Naive B cell (primary cell): ENCODE measurements around the gene GSX1. TPM values are rescaled to one million over a fixed set of nuclear protein-coding genes. Genes with fewer than 3 reads are reported as not detected.

Source experiments
- ATAC-seq, 2 donors: fragments of 150-1000 bp; cut with Tn5 transposase; 2 replicates each; pipeline ENCODE4 v1.10.0; 2021; ENCODE audit warnings: low read depth in 2 of 2, mild to moderate bottlenecking in 2 of 2, moderate library complexity in 2 of 2
- DNase-seq: peaks from one replicate; pipeline ENCODE4 v3.0.0; 2022
- H3K27ac Mint-ChIP-seq, 6 donors: one replicate each; pipeline ENCODE4 v1.8.0; 2020 to 2022; ENCODE audit warnings: mild to moderate bottlenecking in 6 of 6, mixed read lengths in 6 of 6, moderate library complexity in 5 of 6, inconsistent platforms in 2 of 6
- H3K27me3 Mint-ChIP-seq, 3 donors: one replicate each; pipeline ENCODE4 v1.8.0; 2021 to 2022; ENCODE audit warnings: mixed read lengths in 3 of 3, mild to moderate bottlenecking in 1 of 3
- H3K36me3 Mint-ChIP-seq, 2 donors: one replicate each; pipeline ENCODE4 v1.8.0; 2020 to 2022; ENCODE audit warnings: mixed read lengths in 2 of 2, inconsistent platforms in 1 of 2, mild to moderate bottlenecking in 1 of 2
- H3K4me1 Mint-ChIP-seq, 3 donors: one replicate each; pipeline ENCODE4 v1.8.0; 2020 to 2022; ENCODE audit warnings: mixed read lengths in 3 of 3, inconsistent platforms in 1 of 3, mild to moderate bottlenecking in 1 of 3, moderate library complexity in 1 of 3
- H3K4me3 Mint-ChIP-seq, 8 donors: one replicate each; pipeline ENCODE4 v1.8.0; 2020 to 2022; ENCODE audit warnings: mild to moderate bottlenecking in 8 of 8, mixed read lengths in 8 of 8, moderate library complexity in 8 of 8, inconsistent platforms in 2 of 8
- H3K9me3 Mint-ChIP-seq, 7 donors: one replicate each; pipeline ENCODE4 v1.8.0; 2020 to 2022; ENCODE audit warnings: mixed read lengths in 7 of 7, mild to moderate bottlenecking in 5 of 7, inconsistent platforms in 2 of 7, moderate library complexity in 1 of 7
- polyA plus RNA-seq, 6 donors: library from polyadenylated mRNA; unstranded; fragments of 300-500 nt; fragmentation: Illumina TruSeq; gene quantifications; one replicate each; pipeline ENCODE4 v1.2.3, GENCODE V29; 2021; ENCODE audit warnings: low read depth in 6 of 6

The GSX1 gene
- polyA plus RNA-seq, 6 donors from 2014 or later, result not detected

DNA sequence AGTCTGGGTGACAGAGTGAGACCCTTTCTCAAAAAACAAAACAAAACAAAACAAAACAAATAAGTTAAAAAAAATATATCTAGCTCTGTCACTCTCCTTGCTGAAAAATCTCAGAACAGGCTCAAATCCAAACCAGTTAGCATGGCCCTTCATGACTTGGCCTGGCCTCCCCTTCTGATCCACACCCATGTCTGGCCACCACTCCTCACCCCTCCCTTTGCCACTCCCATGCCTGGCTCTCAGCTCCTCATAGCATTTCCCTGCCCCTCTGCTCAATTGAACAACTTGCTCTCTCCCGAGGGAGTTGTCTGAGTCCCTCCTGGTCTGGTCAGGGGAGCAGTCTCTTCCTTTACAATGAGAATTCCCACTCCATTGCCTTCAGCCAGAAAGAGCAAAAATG is 4.0 kb upstream of the GSX1 start:
- ATAC-seq, result no peak
- H3K27ac Mint-ChIP-seq, result peak overlapping the region in 1 of 6 donors; percentile 3
- H3K36me3 Mint-ChIP-seq, result peaks cover 0 to 43% of the 10 kb centered on the region in 2 donors
- peaks cover 30 to 39% (median 34%) of the 10 kb centered on the region in 3 donors for H3K4me1 Mint-ChIP-seq
- peak overlapping the region in 1 of 8 donors; percentile 59 for H3K4me3 Mint-ChIP-seq
- H3K27me3 Mint-ChIP-seq, result peaks cover 61 to 85% (median 83%) of the 10 kb centered on the region in 3 donors
- peaks cover 2 to 28% (median 12%) of the 10 kb centered on the region in 7 donors for H3K9me3 Mint-ChIP-seq
- no peak for DNase-seq

DNA sequence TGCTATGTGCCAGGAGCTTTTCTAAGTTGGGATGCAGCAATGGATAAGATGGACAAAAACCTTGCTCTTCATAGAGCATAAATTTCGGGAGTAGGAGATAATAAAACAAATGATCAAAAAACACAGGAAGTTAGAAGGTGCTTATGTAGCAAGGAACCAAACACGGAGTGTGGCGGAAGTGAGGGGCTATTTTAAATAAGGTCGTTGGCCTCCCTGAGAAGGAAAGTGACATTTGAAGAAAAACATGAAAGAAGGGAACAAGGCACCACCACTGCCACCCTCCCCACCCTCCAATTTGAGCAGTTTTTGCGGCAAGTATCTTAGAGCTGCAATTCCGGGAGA is 3.2 kb upstream of the GSX1 start:
- no peak for DNase-seq
- peaks cover 36 to 44% (median 37%) of the 10 kb centered on the region in 3 donors for H3K4me1 Mint-ChIP-seq
- H3K4me3 Mint-ChIP-seq, result peak overlapping the region; percentile 69 to 89 (median 84)
- H3K9me3 Mint-ChIP-seq, result peaks cover 2 to 28% (median 12%) of the 10 kb centered on the region in 7 donors
- peak in 1 of 2 donors; percentile 21 for ATAC-seq
- peaks cover 61 to 87% (median 86%) of the 10 kb centered on the region in 3 donors for H3K27me3 Mint-ChIP-seq
- peaks cover 0 to 43% of the 10 kb centered on the region in 2 donors for H3K36me3 Mint-ChIP-seq
- H3K27ac Mint-ChIP-seq, result peak overlapping the region in 2 of 6 donors; percentile 2 to 27

DNA sequence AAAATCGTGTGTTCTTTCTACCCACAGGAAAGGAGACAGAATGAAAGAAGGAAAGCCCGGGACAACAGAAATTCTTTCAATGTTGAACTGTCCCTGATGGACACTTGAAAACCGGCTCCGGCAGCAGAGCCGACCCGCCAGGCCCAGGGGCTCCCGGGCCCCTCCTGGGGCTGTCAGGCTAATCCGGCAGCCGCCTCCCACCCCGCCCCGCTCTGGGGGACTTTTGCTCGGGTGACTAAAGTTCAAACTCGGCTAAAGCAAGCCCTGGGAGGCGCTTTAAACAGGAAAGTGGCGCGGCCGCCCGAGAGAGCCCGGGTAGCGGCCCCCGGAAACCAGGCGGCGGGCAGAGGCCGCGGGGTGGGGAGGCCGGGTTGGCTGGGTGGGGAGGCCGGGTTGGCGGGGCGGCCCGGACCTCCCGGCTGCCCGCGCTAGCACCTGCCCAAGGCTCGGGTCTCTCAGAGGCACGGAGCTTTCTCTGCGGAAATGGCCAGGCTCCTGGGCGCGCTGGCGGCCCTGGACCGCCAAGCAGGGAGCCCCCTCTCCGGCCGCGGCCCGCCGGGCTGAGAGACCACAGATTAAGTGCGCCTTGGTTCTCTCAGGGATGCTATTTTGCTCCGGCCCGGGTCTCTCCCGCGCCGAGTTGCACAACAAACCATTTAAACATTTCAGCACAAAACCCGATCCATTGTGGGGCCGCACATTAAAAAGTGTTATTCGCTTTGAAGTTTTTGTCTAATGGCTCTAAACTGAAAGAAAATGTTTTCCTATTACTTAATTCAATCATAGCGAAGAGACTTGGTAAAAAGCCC is 2.6 kb upstream of the GSX1 start:
- Mint-ChIP-seq H3K27ac (peak overlapping the region in 2 of 6 donors; percentile 46 to 63), H3K36me3 (peaks cover 0 to 43% of the 10 kb centered on the region in 2 donors), H3K4me1 (peaks cover 39 to 49% (median 41%) of the 10 kb centered on the region in 3 donors), H3K27me3 (peaks cover 64 to 89% (median 88%) of the 10 kb centered on the region in 3 donors), H3K4me3 (peak overlapping the region; percentile 69 to 89 (median 84)), H3K9me3 (peaks cover 4 to 24% (median 11%) of the 10 kb centered on the region in 7 donors)
- DNase-seq (no peak), ATAC-seq (peak; percentile 46 to 49)

DNA sequence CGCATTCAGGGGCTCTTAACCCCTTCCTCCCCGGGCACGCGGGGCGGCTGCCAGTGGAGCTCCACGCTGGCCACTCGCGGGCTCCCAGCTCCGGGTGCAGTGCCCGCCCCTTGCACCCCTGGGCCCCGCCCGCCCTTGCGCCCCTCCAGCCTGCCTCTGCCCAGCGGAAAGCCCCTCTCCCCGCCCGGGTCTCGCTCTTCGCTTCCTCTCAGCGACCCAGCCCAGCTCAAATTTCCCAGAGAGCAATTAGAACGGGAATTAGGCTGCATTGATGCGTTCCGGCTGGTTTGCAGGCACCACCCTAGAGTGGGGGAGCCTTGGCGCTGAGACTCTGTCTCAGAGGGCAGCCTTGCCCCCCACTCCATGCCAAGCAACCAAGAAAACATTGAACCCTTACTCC is 1.8 kb upstream of the GSX1 start:
- H3K36me3 Mint-ChIP-seq, result peaks cover 0 to 43% of the 10 kb centered on the region in 2 donors
- H3K27ac Mint-ChIP-seq, result peak overlapping the region in 1 of 6 donors; percentile 87
- peaks cover 64 to 89% (median 87%) of the 10 kb centered on the region in 3 donors for H3K27me3 Mint-ChIP-seq
- peaks cover 39 to 49% (median 41%) of the 10 kb centered on the region in 3 donors for H3K4me1 Mint-ChIP-seq
- peak overlapping the region; percentile 81 to 92 (median 86) for H3K4me3 Mint-ChIP-seq
- H3K9me3 Mint-ChIP-seq, result peaks cover 4 to 16% (median 9%) of the 10 kb centered on the region in 7 donors
- no peak for ATAC-seq
- no peak for DNase-seq

DNA sequence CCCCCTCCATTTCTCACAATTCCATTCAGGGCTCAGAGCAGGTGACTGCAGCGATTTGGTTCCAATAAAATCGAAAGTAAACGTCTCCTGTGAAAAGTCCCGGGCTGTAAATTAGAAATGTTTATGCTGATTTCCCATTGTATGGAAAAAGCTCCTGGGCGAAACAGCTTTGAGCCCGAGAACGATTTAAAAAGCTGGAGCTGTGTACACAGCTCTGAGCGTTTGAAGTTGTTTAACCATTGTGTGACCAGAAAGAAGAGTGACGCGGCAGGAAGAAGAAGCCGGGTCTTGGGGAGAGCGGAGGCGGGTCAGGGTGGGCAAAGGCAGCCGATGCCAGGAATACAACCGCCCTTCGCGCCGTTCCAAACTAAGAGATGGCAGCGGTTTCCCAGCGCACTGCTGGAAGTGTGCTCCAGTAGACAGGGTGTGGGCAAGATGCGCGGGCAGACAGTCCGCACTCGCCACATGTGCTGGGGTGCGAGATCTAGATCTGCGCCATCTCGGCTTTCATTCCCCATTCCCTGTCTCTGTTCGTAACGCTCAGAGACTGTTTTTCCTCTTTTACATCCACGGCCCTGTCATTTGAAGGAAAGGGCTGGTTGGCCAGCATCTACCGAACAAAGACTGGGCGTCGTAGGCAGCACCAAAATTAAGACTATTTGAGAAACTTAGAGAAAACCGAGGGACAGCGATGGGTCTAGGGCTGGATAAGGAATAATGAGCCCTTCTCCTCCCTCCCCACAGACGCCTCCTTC is 960 bp upstream of the GSX1 start:
- DNase-seq (no peak), ATAC-seq (no peak)
- peaks cover 4 to 15% (median 9%) of the 10 kb centered on the region in 7 donors for H3K9me3 Mint-ChIP-seq
- H3K4me1 Mint-ChIP-seq, result peaks cover 39 to 49% (median 41%) of the 10 kb centered on the region in 3 donors
- peak overlapping the region; percentile 81 to 92 (median 86) for H3K4me3 Mint-ChIP-seq
- peaks cover 72 to 92% (median 92%) of the 10 kb centered on the region in 3 donors for H3K27me3 Mint-ChIP-seq
- H3K27ac Mint-ChIP-seq, result peak overlapping the region in 3 of 6 donors; percentile 37 to 94 (median 44)
- peaks cover 0 to 49% of the 10 kb centered on the region in 2 donors for H3K36me3 Mint-ChIP-seq

DNA sequence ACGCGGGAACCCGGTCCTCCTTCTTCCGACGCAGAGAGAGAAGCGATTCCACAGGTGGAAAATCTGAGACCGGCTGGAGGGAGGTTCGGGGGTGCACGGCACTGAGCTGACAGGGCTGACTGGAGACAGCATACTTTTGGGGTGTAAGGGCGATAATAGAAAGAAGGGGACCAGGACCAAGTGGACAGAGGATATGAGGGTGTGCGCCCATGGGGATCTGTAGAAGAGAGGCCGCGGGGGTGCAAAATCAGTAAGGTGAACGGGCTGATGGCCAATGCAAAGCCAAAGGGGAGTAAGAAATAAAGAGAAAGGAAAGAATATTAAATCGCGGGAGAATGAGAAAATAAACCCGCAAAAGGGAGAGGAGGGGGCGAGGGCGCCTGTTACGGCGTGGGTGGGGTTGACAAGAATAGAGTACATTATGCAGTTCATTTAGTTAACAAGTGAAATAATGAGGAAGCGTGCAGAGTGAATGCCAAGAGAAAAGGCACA is 336 bp upstream of the GSX1 start:
- Mint-ChIP-seq H3K4me3 (peak overlapping the region; percentile 81 to 92 (median 86)), H3K9me3 (peaks cover 3 to 14% (median 9%) of the 10 kb centered on the region in 7 donors), H3K27ac (peak overlapping the region in 3 of 6 donors; percentile 9 to 94 (median 78)), H3K4me1 (peaks cover 39 to 49% (median 41%) of the 10 kb centered on the region in 3 donors), H3K27me3 (peaks cover 77 to 92% (median 92%) of the 10 kb centered on the region in 3 donors), H3K36me3 (peaks cover 0 to 49% of the 10 kb centered on the region in 2 donors)
- DNase-seq, result no peak
- ATAC-seq, result no peak

DNA sequence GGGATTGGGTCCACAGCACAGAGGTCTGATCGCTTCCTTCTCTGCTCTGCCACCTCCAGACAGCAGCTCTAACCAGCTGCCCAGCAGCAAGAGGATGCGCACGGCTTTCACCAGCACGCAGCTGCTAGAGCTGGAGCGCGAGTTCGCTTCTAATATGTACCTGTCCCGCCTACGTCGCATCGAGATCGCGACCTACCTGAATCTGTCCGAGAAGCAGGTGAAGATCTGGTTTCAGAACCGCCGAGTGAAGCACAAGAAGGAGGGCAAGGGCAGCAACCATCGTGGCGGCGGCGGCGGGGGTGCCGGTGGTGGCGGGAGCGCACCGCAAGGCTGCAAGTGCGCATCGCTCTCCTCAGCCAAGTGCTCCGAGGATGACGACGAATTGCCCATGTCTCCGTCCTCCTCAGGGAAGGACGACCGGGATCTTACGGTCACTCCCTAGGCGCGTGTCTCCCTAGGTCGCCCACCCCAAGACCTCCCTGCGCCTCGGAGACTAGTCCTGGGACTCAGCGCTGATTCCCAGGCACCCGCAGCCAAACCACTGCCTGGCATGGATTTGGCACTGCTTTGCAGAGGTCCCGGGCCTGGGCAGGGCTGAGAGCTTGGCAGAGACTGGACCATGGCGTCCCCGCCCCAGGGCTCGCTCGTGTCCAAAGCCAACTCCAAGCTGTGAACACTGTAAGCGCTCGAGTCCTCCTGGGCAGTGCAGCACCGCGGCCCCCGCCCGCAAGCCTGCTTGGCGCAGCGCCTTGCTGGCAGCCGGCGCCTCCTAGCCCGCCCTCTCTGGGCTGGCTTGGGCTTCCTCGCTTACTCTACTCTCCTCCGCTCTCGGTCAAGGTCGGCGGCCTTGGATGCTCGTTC is 1.5 kb downstream of the GSX1 start:
- H3K4me1 Mint-ChIP-seq, result peaks cover 39 to 49% (median 41%) of the 10 kb centered on the region in 3 donors
- H3K27ac Mint-ChIP-seq, result peak overlapping the region in 4 of 6 donors; percentile 30 to 84 (median 68)
- ATAC-seq (no peak), DNase-seq (no peak)
- peak overlapping the region in 6 of 8 donors; percentile 24 to 70 (median 66) for H3K4me3 Mint-ChIP-seq
- H3K36me3 Mint-ChIP-seq, result peaks cover 0 to 32% of the 10 kb centered on the region in 2 donors
- H3K27me3 Mint-ChIP-seq, result peaks cover 75 to 92% (median 88%) of the 10 kb centered on the region in 3 donors
- H3K9me3 Mint-ChIP-seq, result peaks cover 3 to 15% (median 4%) of the 10 kb centered on the region in 7 donors

DNA sequence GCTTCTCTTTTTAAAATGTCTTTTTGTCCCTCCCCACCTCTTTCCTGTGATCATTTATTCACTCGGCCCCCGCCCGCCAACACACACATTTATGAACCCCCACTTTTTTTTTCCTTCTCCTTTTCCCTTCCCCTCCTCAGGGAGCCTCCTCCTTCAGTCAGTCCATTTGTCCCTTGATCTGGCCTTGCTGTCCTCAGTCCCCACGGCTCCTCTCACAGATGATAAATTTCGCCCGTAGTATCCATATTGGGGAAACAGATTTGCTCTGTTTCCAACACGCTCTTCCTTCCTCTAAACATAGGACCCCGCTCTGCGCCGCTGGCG is 2.0 kb downstream of the GSX1 start:
- peaks cover 75 to 92% (median 88%) of the 10 kb centered on the region in 3 donors for H3K27me3 Mint-ChIP-seq
- H3K4me1 Mint-ChIP-seq, result peaks cover 35 to 43% (median 36%) of the 10 kb centered on the region in 3 donors
- ATAC-seq (no peak), DNase-seq (no peak)
- peaks cover 0 to 26% of the 10 kb centered on the region in 2 donors for H3K36me3 Mint-ChIP-seq
- peaks cover 0 to 15% (median 5%) of the 10 kb centered on the region in 7 donors for H3K9me3 Mint-ChIP-seq
- H3K27ac Mint-ChIP-seq, result peak overlapping the region in 3 of 6 donors; percentile 30 to 84 (median 45)
- H3K4me3 Mint-ChIP-seq, result peak overlapping the region in 5 of 8 donors; percentile 24 to 68 (median 59)

DNA sequence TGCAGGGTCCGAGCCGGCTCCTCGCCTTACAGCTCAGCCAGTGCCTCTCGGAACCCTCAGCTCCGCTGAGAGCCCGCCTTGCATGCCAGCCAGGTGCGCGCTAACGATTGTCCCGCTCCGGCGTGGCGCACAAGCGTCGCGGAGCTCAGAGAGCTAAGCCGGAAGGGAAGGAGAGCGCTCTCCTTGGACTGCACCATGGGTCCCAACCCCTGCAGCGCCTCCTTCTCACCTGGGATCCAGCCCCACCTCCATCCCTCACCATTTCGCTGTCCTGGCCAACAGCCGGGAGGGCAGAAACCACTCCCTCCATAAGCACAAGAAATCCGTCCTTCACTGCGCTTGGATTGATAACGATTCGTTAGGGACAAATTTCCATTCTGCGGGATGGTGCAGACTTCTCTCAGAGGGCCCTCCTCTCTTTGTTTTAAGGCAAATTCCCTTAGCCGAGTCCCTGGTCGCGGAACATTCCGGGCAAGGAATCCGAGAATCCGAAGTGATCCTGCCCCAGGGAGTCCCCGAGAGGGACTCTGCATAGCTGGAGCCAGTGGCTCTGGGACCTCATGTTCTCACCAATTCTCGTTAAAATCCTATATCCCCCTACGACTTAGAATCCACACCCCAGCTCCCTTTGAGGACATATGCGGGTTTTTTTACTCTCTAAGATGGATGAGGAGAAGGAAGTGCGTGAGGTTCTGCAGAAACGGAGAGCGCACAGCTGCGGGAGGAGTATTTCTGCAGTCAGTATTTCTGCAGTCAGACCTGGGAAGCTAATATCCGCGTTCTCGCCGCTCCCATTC is 2.8 kb downstream of the GSX1 start:
- peak overlapping the region in 2 of 6 donors; percentile 22 to 30 for H3K27ac Mint-ChIP-seq
- peaks cover 33 to 40% (median 34%) of the 10 kb centered on the region in 3 donors for H3K4me1 Mint-ChIP-seq
- peaks cover 0 to 25% of the 10 kb centered on the region in 2 donors for H3K36me3 Mint-ChIP-seq
- DNase-seq (no peak), ATAC-seq (no peak)
- H3K27me3 Mint-ChIP-seq, result peaks cover 79 to 96% (median 93%) of the 10 kb centered on the region in 3 donors
- peaks cover 0 to 15% (median 4%) of the 10 kb centered on the region in 7 donors for H3K9me3 Mint-ChIP-seq
- H3K4me3 Mint-ChIP-seq, result peak overlapping the region in 2 of 8 donors; percentile 5 to 32

DNA sequence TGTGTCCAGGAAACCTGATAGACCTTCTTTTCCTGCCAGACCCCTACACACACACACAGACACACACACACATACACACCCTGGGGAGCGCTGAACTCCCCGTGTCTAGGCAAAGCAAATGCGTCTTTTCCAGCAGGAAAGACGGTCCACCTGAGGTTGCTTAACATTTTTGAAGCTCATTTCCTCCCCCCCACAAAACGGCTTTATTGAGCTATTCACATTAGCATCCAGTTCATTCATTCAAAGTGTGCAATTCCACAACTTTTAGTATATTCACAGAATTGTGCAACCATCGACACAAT is 3.4 kb downstream of the GSX1 start:
- Mint-ChIP-seq H3K36me3 (peaks cover 0 to 22% of the 10 kb centered on the region in 2 donors), H3K27ac (peak overlapping the region in 2 of 6 donors; percentile 13 to 30), H3K4me1 (peaks cover 28 to 35% (median 30%) of the 10 kb centered on the region in 3 donors), H3K9me3 (peaks cover 0 to 15% (median 4%) of the 10 kb centered on the region in 7 donors), H3K4me3 (peak overlapping the region in 1 of 8 donors; percentile 5), H3K27me3 (peaks cover 80 to 96% (median 93%) of the 10 kb centered on the region in 3 donors)
- ATAC-seq (no peak), DNase-seq (no peak)

DNA sequence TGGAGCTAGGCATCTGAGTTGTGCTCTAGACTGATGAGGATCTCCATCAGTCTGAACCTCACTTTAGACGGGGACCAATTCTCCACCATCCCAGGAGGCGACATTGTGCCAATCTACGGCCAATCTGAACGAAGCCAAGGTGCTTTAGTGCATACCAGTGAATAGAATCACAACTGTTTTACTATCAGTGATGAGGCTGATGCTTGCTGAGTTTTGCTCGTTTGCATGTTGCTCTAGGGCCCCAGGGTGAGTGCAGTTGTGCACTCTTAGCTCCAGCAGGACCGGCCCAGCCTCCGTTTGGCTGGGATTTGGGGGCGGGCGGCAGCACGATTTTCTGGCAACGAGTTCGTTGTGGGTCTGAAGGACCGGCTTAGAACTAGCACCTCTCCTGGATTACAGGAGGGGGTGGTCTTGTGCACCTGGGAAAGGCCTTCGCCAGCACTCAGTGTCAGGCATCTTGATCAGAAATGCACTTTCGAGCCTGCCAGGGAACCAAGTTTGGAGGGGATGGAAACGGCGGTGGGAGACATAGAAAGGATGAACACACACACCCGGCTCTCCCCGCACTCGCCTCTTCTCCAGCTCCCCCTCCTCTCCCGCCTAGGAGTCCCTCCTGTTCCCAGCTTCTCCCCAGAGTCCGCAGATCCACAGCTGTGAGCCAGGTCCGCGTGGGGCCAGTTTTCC is 4.4 kb downstream of the GSX1 start:
- H3K4me1 Mint-ChIP-seq, result peaks cover 18 to 25% (median 19%) of the 10 kb centered on the region in 3 donors
- peak overlapping the region in 1 of 8 donors; percentile 31 for H3K4me3 Mint-ChIP-seq
- ATAC-seq (no peak), DNase-seq (no peak)
- H3K27me3 Mint-ChIP-seq, result peaks cover 77 to 96% (median 93%) of the 10 kb centered on the region in 3 donors
- peak overlapping the region in 1 of 6 donors; percentile 45 for H3K27ac Mint-ChIP-seq
- peaks cover 0 to 14% (median 4%) of the 10 kb centered on the region in 7 donors for H3K9me3 Mint-ChIP-seq
- peaks cover 0 to 12% of the 10 kb centered on the region in 2 donors for H3K36me3 Mint-ChIP-seq
